DOHH2 (cell line): ENCODE measurements around the gene KMT2B.

ENCODE experiments used
- H3F3A ChIP-seq: fragments of 200-600 bp; sonication (generic), shearing (Covaris generic); 2 replicates; pipeline ENCODE4 v1.6.0; 2016; ENCODE audit warnings: antibody characterized with exemption, mild to moderate bottlenecking; ENCODE audit not compliant: control insufficient read depth, insufficient read depth
- H3K27ac ChIP-seq: fragments of 200-600 bp; sonication (generic); 2 replicates; pipeline ENCODE4 v1.5.1; 2014; ENCODE audit warnings: low read depth, mild to moderate bottlenecking, low read length, moderate library complexity
- H3K27me3 ChIP-seq: fragments of 200-600 bp; sonication (generic); 2 replicates; pipeline ENCODE4 v1.6.1; 2014; ENCODE audit warnings: mild to moderate bottlenecking, low read length, mixed read lengths; ENCODE audit not compliant: control insufficient read depth
- H3K36me3 ChIP-seq: fragments of 200-600 bp; sonication (generic); 2 replicates; pipeline ENCODE4 v1.6.1; 2014; ENCODE audit warnings: mild to moderate bottlenecking, low read length, moderate library complexity, mixed read lengths; ENCODE audit not compliant: control insufficient read depth
- H3K4me1 ChIP-seq: fragments of 200-600 bp; sonication (generic); 2 replicates; pipeline ENCODE4 v1.6.1; 2014; ENCODE audit warnings: mild to moderate bottlenecking, low read length, mixed read lengths; ENCODE audit not compliant: control insufficient read depth
- H3K4me2 ChIP-seq: fragments of 200-600 bp; sonication (generic); 2 replicates; pipeline ENCODE4 v1.6.0; 2014; ENCODE audit warnings: mild to moderate bottlenecking, low read length, moderate library complexity
- H3K4me3 ChIP-seq: fragments of 200-600 bp; sonication (generic); 2 replicates; pipeline ENCODE4 v1.5.1; 2014; ENCODE audit warnings: mild to moderate bottlenecking, low read length, mixed read lengths
- H3K79me2 ChIP-seq: fragments of 200-600 bp; sonication (generic); 2 replicates; pipeline ENCODE4 v1.6.1; 2014; ENCODE audit warnings: mild to moderate bottlenecking, low read length, mixed read lengths; ENCODE audit not compliant: control insufficient read depth
- H3K9me2 ChIP-seq: fragments of 200-600 bp; sonication (generic); replicated peaks from 2 replicates; pipeline ENCODE4 v1.6.1; 2014; ENCODE audit warnings: mild to moderate bottlenecking, low read length, mixed read lengths; ENCODE audit not compliant: control insufficient read depth
- H3K9me3 ChIP-seq: fragments of 200-600 bp; sonication (generic); 2 replicates; pipeline ENCODE4 v1.6.1; 2014; ENCODE audit warnings: antibody characterized with exemption, low read length, mixed read lengths; ENCODE audit not compliant: control insufficient read depth, insufficient read depth
- H4K20me1 ChIP-seq: fragments of 200-600 bp; sonication (generic); 2 replicates; pipeline ENCODE4 v1.6.0; 2014; ENCODE audit warnings: low read depth, mild to moderate bottlenecking, antibody characterized with exemption, low read length, moderate library complexity; ENCODE audit not compliant: control insufficient read depth, insufficient read depth
- CTCF ChIP-seq: fragments of 200-600 bp; sonication (generic); IDR thresholded peaks from one replicate; pipeline ENCODE4 v1.5.1; 2014; ENCODE audit warnings: antibody characterized with exemption, mild to moderate bottlenecking, low read depth, low read length; ENCODE audit not compliant: poor library complexity, severe bottlenecking
- EZH2phosphoT487 ChIP-seq: fragments of 200-600 bp; sonication (generic); IDR thresholded peaks from 2 replicates; pipeline ENCODE4 v1.6.1; 2017; ENCODE audit warnings: borderline replicate concordance, mild to moderate bottlenecking, antibody characterized with exemption, low read length, moderate library complexity, mixed read lengths

The KMT2B gene

DNA sequence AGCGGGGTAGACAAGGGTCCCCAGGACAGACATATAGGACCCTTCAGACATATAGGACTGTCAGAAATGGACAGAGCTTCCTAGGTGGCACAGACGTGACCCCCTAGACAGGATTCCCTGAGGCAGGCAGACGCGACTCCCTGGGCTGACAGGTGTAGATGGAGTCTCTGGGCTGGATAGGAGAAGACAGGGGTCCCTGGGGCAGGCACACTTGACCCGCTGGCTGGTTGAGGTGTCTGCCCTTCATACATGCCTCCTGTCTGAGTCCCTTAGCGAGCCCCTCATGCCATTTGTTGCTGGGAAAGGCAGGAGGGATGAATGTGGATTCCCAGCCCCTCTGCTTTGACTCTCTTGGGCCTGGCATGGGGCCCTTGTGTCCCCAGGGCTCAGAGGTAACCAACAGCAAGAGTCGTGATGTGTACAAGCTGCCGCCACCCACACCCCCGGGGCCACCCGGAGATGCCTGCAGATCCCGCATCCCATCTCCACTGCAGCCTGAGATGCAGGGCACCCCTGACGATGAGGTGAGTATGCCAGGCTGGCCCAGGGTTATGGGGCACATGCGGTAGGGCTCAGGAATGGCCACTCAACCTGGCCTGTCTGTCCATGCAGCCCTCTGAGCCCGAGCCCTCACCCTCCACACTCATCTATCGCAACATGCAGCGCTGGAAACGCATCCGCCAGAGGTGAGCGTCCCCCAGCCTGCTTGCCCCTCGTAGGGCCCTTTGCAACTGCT is 36.0 kb downstream of the KMT2B start:
- H3K4me1 ChIP-seq, result peaks cover 22% of the 10 kb centered on the region
- TF ChIP-seq EZH2phosphoT487 (no peak), CTCF (no peak)
- no peaks in the 10 kb centered on the region for H3K36me3 ChIP-seq
- H3K9me3 ChIP-seq, result no peaks in the 10 kb centered on the region
- H3K4me2 ChIP-seq, result no peak overlapping the region
- no peaks in the 10 kb centered on the region for H4K20me1 ChIP-seq
- peaks cover 11% of the 10 kb centered on the region for H3K79me2 ChIP-seq
- no peaks in the 10 kb centered on the region for H3K9me2 ChIP-seq
- H3F3A ChIP-seq, result no peaks in the 10 kb centered on the region
- H3K27ac ChIP-seq, result no peak overlapping the region
- no peaks in the 10 kb centered on the region for H3K27me3 ChIP-seq
- no peak overlapping the region for H3K4me3 ChIP-seq

GRCh38 chr19:35754370-35755130 is 36.7 kb downstream of the KMT2B start:
- no peak overlapping the region for H3K4me3 ChIP-seq
- H3F3A ChIP-seq, result no peaks in the 10 kb centered on the region
- H3K27ac ChIP-seq, result no peak overlapping the region
- no peak overlapping the region for H3K4me2 ChIP-seq
- H3K36me3 ChIP-seq, result peaks cover 4% of the 10 kb centered on the region
- no peaks in the 10 kb centered on the region for H3K27me3 ChIP-seq
- peaks cover 25% of the 10 kb centered on the region for H3K4me1 ChIP-seq
- peaks cover 15% of the 10 kb centered on the region for H3K79me2 ChIP-seq
- H3K9me2 ChIP-seq, result no peaks in the 10 kb centered on the region
- 0 out of 2 replicates have a peak, but pooled peaks cover 4% of the 10 kb centered on the region for H4K20me1 ChIP-seq
- TF ChIP-seq EZH2phosphoT487 (no peak), CTCF (no peak)
- no peaks in the 10 kb centered on the region for H3K9me3 ChIP-seq

DNA sequence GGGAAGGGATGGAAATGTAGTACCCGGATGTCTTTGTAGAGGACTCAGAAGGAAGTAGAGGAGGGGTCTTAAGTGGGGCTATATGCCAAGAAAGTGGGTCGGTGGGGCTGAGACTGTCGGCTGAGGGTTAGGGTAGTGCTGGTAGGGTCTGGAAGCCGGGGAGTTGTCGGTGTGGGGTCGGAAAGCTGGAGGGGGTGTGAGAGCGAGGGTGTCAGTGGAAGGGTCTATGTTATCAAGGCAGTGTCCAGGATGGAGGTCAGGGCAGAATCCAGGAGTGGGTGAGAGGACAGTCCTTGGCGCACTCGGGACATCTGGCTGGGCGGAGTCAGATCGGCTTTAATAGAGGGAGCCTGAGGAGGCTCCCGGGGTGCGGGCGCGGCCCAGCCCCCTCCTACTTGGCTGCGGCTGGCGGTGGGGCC is 37.3 kb downstream of the KMT2B start:
- Histone ChIP-seq H3K4me2 (no peak overlapping the region), H3K4me1 (peaks cover 24% of the 10 kb centered on the region), H3K27ac (no peak overlapping the region), H3F3A (no peaks in the 10 kb centered on the region), H3K79me2 (peaks cover 20% of the 10 kb centered on the region), H4K20me1 (0 out of 2 replicates have a peak, but pooled peaks cover 4% of the 10 kb centered on the region), H3K9me3 (no peaks in the 10 kb centered on the region), H3K4me3 (no peak overlapping the region), H3K9me2 (no peaks in the 10 kb centered on the region), H3K27me3 (no peaks in the 10 kb centered on the region), H3K36me3 (peaks cover 9% of the 10 kb centered on the region)
- TF ChIP-seq EZH2phosphoT487 (no peak), CTCF (no peak)
